A549 (cell line): Measurements from ENCODE around the gene LTB.

ENCODE experiments used
- BHLHE40 ChIP-seq: IDR thresholded peaks from 2 replicates; pipeline ENCODE4 v1.6.1; 2012; ENCODE audit warnings: low read depth, low read length, inconsistent platforms
- CTCF ChIP-seq: fragments of >200 bp; sonication (Bioruptor Twin); formaldehyde crosslinking; IDR thresholded peaks from 3 replicates; pipeline ENCODE4 v1.5.1; 2016
- RAD21 ChIP-seq, 2 experiments: fragments of >200 bp in 1 of 2; sonication (Bioruptor Twin) in 1 of 2; formaldehyde crosslinking in 1 of 2; IDR thresholded peaks in 1 of 2; conservative IDR thresholded peaks in 1 of 2; 2 replicates in 1 of 2; 3 replicates in 1 of 2; pipeline ENCODE4 v1.6.1; 2012 to 2018; ENCODE audit warnings: inconsistent platforms in 1 of 2

GRCh38 chr6:31615748-31616147, 33.5 kb upstream of the LTB start:
- TF ChIP-seq RAD21 (conservative IDR thresholded peaks at IDR 0.05 in 1 of 2, IDR thresholded peaks at IDR 0.05 in 1 of 2): no peak
- TF ChIP-seq BHLHE40: no peak
- TF ChIP-seq CTCF: no peak
